GM12875 (cell line): Measurements from ENCODE around the gene CSNK2A1.

Experiments used
- H3K4me3 ChIP-seq: one replicate; pipeline ENCODE4 v1.5.1; 2011; ENCODE audit warnings: low read depth, low read length, control low read depth
- CTCF ChIP-seq: IDR thresholded peaks from 2 replicates; pipeline ENCODE4 v1.5.1; 2011; ENCODE audit warnings: low read depth, mild to moderate bottlenecking, control low read depth, inconsistent platforms, low read length, moderate library complexity, borderline replicate concordance; ENCODE audit not compliant: insufficient read depth

The CSNK2A1 gene

GRCh38 chr20:550611-551010 is 7.0 kb upstream of the CSNK2A1 start:
- TF ChIP-seq CTCF = no peak

GRCh38 chr20:549722-550496 is 6.3 kb upstream of the CSNK2A1 start:
- H3K4me3 ChIP-seq = no peak overlapping the region
- no peak for TF ChIP-seq CTCF

More at GRCh38 chr20:550611-551010, 7.0 kb upstream of the CSNK2A1 start:
- no peak overlapping the region for H3K4me3 ChIP-seq

GRCh38 chr20:548906-549305 is 5.3 kb upstream of the CSNK2A1 start:
- H3K4me3 ChIP-seq = no peak overlapping the region
- no peak for TF ChIP-seq CTCF

GRCh38 chr20:547394-547793 is 3.8 kb upstream of the CSNK2A1 start:
- TF ChIP-seq CTCF = no peak
- no peak overlapping the region for H3K4me3 ChIP-seq

GRCh38 chr20:546353-546752 is 2.8 kb upstream of the CSNK2A1 start:
- no peak for TF ChIP-seq CTCF
- H3K4me3 ChIP-seq = no peak overlapping the region

GRCh38 chr20:544153-544725 is 649 bp upstream of the CSNK2A1 start:
- no peak for TF ChIP-seq CTCF
- H3K4me3 ChIP-seq = peak overlapping the region; percentile 87
